WERI-Rb-1 (cell line): Measurements from ENCODE around the gene TTC12.

Source experiments
- DNase-seq: peaks from one replicate; pipeline ENCODE4 v3.0.0-alpha.2; 2020
- H3K27ac ChIP-seq: fragments of 250-450 bp; sonication (Bioruptor Pico); 2 replicates; pipeline ENCODE4 v1.5.1; 2020; ENCODE audit warnings: mild to moderate bottlenecking, moderate library complexity
- H3K27me3 ChIP-seq: fragments of 250-450 bp; sonication (Bioruptor Pico); 2 replicates; pipeline ENCODE4 v1.5.1; 2021; ENCODE audit warnings: mild to moderate bottlenecking, low read depth, moderate library complexity; ENCODE audit not compliant: insufficient read depth, severe bottlenecking
- H3K36me3 ChIP-seq: fragments of 250-450 bp; sonication (Bioruptor Pico); 2 replicates; pipeline ENCODE4 v1.5.1; 2020; ENCODE audit warnings: mild to moderate bottlenecking, moderate library complexity
- H3K4me3 ChIP-seq: 2 replicates; pipeline ENCODE4 v1.5.1; 2011; ENCODE audit warnings: low read depth, mild to moderate bottlenecking, control low read depth, low read length
- H3K9me3 ChIP-seq: fragments of 250-450 bp; sonication (Bioruptor Pico); 2 replicates; pipeline ENCODE4 v1.5.1; 2021; ENCODE audit warnings: mild to moderate bottlenecking, moderate library complexity; ENCODE audit not compliant: severe bottlenecking
- TF ChIP-seq, protein P1 (sequence below): IDR thresholded peaks from 2 replicates; pipeline ENCODE4 v1.5.1; 2011; ENCODE audit warnings: low read depth, mild to moderate bottlenecking, control low read depth, inconsistent platforms, low read length

TTC12 gene

DNA sequence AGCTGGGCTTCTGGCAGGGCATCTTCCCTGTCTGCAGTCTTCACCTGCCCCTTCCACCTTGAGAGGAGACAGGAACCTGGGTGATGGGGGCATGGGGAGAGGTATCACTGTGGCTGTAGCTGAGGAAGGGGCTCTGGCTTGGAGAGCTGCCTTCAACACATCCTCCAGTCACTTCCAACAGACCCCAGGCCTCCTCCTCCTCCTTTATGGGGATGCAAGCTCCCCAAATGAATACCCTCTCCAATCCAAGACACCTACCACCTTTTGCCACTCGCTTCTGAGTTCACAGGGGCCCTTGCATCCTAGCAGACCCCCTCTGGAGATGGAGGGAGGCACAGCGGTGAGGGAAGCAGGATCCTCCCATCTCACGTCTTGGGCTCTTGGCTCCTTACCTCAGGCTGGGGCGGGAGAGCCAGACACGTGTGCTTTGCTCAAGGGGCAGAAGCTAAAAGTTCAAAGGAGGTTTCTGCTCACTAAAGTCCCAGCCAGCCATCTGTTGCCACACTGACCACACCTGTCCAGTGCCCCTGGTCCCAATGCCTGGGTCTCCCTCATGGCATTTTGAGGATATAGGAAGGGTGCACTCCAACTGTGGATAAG, 86.3 kb downstream of the TTC12 start:
- Histone ChIP-seq H3K36me3 (no peaks in the 10 kb centered on the region), H3K27me3 (no peaks in the 10 kb centered on the region), H3K27ac (no peak overlapping the region), H3K4me3 (no peak overlapping the region), H3K9me3 (no peaks in the 10 kb centered on the region)
- TF ChIP-seq, protein P1, sequence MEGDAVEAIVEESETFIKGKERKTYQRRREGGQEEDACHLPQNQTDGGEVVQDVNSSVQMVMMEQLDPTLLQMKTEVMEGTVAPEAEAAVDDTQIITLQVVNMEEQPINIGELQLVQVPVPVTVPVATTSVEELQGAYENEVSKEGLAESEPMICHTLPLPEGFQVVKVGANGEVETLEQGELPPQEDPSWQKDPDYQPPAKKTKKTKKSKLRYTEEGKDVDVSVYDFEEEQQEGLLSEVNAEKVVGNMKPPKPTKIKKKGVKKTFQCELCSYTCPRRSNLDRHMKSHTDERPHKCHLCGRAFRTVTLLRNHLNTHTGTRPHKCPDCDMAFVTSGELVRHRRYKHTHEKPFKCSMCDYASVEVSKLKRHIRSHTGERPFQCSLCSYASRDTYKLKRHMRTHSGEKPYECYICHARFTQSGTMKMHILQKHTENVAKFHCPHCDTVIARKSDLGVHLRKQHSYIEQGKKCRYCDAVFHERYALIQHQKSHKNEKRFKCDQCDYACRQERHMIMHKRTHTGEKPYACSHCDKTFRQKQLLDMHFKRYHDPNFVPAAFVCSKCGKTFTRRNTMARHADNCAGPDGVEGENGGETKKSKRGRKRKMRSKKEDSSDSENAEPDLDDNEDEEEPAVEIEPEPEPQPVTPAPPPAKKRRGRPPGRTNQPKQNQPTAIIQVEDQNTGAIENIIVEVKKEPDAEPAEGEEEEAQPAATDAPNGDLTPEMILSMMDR, result no peak
- no peak for DNase-seq

DNA sequence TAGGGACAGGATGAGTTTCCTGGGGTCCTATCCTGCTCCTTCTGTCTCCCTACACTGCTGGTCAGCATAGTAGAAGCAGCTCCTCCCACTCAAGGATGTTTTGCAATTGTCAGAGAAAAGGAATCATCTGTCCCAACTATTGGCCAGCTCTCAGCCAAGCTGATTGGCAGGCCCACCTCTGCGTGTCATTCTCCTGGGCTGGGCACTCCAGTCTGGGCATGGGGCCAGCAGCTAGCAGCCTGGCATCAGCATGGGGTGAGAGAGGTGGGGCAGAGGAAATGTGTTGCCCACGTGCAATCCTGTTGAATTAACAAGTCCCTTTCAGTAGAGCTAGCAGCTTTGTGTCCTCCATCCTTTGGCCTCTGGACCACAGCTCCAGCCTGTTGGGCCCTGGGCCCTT, 87.3 kb downstream of the TTC12 start:
- no peak overlapping the region for H3K4me3 ChIP-seq
- no peaks in the 10 kb centered on the region for H3K9me3 ChIP-seq
- H3K27ac ChIP-seq, result no peak overlapping the region
- TF ChIP-seq, protein P1, result no peak
- no peak for DNase-seq
- no peaks in the 10 kb centered on the region for H3K27me3 ChIP-seq
- H3K36me3 ChIP-seq, result no peaks in the 10 kb centered on the region

DNA sequence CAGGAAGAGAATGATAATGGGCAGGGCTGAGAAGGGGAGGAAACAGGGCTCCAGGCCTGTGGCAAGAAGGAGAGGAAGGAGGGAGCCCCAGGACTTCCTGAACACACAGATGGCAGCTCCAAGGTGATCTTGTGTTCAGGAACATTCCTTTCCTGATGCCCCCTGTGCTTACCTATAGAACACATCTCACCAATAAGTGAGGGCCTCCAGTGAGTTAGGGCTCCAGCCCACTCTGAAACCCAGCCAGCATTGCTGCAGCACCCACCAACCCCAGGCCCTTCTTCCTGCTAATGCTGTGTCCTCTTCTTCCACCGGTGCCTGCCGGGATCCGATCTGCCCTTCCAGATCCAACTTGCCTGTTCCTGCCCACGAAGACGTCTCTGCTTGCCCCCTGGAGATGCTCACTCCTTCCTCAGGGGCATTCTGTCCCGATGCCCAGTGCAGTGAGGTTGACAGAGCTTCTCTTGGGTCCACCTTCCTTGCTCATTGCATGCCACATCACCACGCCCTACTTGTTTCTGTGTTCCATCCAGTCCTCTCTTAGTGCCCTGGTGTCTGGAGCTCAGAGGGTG, 90.6 kb downstream of the TTC12 start:
- Histone ChIP-seq H3K36me3 (no peaks in the 10 kb centered on the region), H3K4me3 (no peak overlapping the region), H3K9me3 (no peaks in the 10 kb centered on the region), H3K27me3 (no peaks in the 10 kb centered on the region), H3K27ac (no peak overlapping the region)
- no peak for DNase-seq
- TF ChIP-seq, protein P1, result no peak

DNA sequence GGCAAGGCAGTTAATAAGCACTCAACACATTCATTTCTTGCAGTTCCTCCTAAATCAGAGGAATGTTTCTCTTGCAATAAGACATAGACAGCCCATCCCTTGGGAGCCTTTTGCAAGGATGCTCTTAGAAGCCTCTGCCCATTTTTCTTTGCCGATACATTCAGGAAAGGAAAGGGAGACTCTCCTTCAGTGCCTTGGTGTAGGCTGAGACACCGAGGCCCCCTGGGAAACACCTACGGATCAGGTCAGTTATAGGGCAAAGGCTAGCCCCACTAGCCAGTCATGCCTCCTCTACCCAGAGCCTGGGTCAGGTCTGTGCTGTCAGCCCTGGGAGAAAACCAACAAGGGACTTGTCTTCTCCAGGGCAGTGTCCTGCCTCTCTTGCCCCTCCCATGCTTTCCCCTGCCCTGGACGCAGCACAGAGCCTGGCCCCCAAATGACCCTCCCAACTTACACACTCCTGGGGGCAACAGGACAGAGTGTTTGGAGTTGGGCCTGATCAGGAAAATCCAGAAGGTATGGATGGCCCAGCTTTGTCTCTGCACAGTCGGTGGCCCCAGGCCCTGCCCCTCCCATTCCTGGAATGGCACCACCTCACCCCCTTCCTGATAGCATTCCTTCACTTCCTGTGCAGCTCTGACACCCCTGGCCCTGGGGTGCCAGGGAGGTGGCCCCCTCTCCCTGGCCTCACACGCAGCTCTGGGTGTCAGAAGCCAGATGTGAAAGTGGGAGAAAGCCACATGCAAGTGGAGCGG, 91.5 kb downstream of the TTC12 start:
- Histone ChIP-seq H3K4me3 (no peak overlapping the region), H3K27me3 (no peaks in the 10 kb centered on the region), H3K9me3 (no peaks in the 10 kb centered on the region), H3K36me3 (no peaks in the 10 kb centered on the region), H3K27ac (no peak overlapping the region)
- DNase-seq, result no peak
- TF ChIP-seq, protein P1, result no peak

DNA sequence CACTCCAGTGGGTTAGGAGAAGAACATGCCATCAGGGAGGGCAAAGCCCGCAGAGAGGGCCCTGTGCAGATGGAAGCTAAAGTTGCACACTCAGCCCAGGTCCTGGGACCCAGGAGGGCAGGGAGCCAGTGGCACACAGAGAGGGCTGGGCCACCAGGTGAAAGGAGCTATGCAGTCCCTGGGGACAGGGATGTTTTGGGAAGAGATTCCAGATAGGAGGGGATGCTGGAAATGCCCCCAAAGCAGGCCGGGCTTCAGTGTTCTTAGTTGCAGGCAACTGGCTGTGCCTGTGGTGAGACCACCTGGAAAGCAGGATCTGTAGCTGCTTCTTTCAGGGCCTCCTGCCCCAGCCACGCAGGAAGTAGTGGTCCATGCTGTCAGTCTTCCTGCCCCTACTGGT, 92.8 kb downstream of the TTC12 start:
- no peaks in the 10 kb centered on the region for H3K27me3 ChIP-seq
- H3K4me3 ChIP-seq, result no peak overlapping the region
- no peak for DNase-seq
- TF ChIP-seq, protein P1, result no peak
- H3K27ac ChIP-seq, result no peak overlapping the region
- no peaks in the 10 kb centered on the region for H3K36me3 ChIP-seq
- no peaks in the 10 kb centered on the region for H3K9me3 ChIP-seq
